GM19035 (cell line): ENCODE results near the gene AATF.

Experiments
- ATAC-seq: cut with Tn5 transposase; IDR thresholded peaks from one replicate; pipeline ENCODE4 v1.9.1; 2021; ENCODE audit not compliant: unreplicated experiment

Gene AATF

GRCh38 chr17:37098910-37099664 is 150.3 kb downstream of the AATF start:
- ATAC-seq, result no peak

- ATAC-seq, result no peak
These were observed 151.5 kb downstream of the AATF start for GRCh38 chr17:37100231-37100630.

GRCh38 chr17:37101306-37101705 is 152.6 kb downstream of the AATF start:
- ATAC-seq, result no peak

GRCh38 chr17:37103231-37103630 is 154.5 kb downstream of the AATF start:
- no peak for ATAC-seq

GRCh38 chr17:37106049-37106448 is 157.3 kb downstream of the AATF start:
- no peak for ATAC-seq
